HG03064 (cell line): ENCODE measurements around the gene SCARB1.

Experiments used
- ATAC-seq: cut with Tn5 transposase; IDR thresholded peaks from one replicate; pipeline ENCODE4 v1.9.1; 2021; ENCODE audit warnings: low read depth; ENCODE audit not compliant: unreplicated experiment

Gene SCARB1

GRCh38 chr12:124865728-124866127 is 2.1 kb upstream of the SCARB1 start:
- ATAC-seq: no peak

DNA sequence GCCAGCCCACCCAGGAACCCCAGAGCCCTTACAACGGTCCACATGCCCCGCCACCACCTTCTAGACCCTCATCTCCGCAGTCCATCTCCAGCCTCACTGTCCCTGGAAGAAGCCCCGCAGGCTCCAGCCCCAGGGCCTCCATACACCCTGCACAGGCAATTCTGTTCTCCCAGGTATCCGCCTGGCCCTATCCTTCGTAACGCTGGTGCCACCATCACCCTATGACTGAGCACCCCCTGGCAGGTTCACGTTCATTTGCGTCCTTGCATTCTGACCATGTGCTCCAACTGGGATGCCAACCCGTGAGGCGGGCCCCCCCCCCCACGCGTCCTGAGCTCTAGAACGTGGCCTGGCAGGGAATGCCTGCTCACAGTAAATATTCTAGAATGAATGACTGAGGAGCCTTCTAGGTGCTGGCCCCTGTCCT is 675 bp upstream of the SCARB1 start:
- ATAC-seq: no peak

- ATAC-seq: peak; percentile 37
Measured at GRCh38 chr12:124862768-124863415, 772 bp downstream of the SCARB1 start.

DNA sequence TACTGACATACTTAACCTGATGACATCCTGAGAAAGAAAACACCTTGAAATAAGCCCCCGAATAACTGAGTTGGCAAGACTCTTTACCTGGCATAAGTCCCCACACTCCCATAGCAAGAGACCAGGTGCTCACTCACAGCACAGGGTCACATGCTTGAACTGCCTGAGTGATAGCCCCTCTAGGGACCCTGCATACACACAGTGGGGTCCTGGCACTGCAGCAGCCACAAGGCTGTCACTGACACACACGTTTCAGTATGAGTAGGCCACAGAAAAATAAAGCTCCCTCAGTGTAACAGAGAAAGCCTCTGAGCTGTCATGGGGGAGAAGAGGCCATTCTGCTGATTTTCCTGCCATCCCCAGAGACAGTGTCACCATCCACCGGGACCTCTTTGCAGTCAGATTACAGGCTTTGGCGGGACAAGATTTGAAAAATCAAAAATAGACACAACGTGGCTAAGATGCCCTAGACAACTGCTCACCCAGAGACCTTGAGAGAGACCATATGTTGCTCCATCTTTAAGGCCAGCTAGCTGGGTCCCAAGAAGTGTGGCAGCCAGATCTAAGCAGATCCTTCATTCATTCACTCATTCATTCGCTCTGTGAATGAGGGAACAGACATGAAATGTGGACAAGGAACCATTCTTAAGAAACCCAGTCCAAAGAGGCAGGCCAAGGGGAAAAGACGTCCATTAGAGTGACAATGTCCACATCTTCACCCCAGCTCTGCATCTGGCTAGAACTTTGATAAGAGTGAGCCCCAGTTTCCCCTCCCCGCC is 1.6 kb downstream of the SCARB1 start:
- ATAC-seq: no peak

DNA sequence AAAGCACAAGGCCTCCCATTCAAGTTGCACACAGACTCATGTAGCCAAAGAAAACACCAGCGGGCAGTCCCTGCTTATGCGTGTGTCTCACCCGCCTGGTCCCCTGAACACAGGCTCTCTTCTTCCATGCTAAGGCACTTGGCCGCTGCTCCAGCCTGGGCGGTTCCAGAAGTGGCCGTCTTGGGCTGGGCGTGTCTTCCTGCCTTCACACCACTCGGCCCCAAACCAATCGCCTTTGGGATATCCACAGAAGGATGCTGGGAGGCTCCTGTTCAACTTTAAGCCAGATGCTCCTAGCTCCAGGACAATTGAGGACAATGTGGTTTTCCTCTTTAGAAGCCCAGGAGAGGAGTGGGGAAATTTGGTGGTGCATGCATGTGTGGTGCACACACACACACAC is 2.2 kb downstream of the SCARB1 start:
- no peak for ATAC-seq

GRCh38 chr12:124857921-124858461 is 5.7 kb downstream of the SCARB1 start:
- ATAC-seq: no peak

- ATAC-seq: no peak
Measured at GRCh38 chr12:124856842-124857178, 6.9 kb downstream of the SCARB1 start.

DNA sequence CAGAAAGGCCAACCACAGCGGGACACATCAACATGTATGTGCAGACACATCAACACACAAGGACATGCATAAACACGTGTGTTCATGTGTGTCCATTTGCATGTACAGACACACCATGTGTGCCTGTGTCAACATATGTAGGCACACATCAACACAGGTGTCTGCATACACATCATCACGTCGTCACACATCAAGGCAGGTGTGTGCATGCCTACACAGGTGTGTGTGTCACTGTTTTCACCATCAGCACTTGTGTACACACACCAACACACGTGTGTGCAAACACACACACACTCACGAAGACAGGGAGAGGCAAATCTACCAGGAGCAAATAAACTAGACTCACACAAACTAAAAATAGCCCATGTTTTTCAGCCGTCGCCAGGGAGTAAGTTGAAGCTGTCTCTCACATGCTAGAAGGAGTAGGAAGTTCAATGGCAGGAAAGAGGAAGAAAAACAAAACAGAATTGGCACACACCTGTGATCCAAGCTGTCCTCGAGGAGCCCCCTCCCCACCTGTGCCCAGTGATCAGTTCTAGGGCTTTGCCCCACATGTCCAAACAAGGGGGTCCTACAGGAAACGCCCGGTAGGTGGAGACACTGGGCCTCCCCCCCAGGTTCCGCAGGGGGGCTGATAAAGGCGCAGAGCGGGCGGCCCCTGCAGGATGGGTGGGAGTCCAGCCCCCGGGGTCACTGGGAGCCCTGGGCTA is 7.4 kb downstream of the SCARB1 start:
- ATAC-seq: no peak

DNA sequence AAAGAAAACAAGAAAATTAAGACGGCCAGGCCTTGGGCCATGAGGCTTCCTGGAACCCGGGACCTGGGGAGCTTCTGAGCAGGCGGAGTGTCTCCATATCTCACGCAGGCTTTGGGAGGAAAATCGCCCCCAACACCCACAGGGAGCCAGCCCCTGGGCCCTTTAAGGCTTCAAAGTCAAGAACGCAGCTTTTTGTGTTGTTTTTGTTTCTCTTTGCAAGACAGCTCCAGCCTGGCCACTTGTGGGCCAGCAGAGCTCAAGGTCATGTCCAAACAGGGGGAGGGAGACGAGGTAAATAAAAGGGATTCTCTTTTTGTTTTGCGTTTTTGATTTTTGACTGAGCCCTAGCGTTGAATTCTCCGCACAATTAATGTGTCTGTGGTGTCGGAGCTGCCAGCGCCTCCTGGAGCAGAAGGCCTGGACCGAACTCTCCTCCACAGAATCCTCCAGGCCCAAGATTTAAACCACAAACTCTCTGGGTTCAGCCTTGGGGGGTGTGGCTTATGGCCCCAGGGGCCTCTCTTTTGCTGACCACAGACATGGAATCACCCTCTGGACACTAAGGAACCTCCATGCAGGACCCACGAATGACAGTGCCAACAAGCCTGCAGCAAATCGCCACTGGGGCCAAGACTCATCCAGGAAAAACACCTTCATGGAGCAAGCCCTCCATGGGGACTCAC is 8.2 kb downstream of the SCARB1 start:
- no peak for ATAC-seq

DNA sequence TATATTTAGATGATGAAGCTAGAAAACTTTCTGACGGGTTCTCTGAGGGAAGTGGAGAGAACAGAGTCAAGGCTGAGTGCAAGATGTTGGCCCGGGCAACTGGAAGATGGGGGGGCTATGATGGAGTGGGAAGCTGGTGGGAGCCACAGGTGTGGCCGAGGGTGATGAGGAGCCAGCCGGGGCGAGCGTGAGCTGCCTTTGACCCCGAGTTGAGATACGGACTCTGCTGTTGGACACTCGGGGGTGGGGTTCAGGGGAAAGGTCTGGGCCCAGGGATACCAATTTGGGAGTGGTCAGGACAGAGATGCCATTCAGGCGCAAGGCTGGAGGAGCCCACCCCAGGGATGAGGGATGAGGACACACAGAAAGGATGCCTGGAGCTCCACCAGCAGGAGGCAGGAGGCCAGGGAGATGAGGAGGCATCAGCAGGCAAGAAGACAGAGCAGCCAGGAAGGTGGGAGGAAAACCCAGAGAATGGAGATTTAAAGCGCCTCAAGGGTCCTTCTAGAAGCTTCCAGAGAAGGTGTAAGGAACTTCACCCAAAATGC is 9.0 kb downstream of the SCARB1 start:
- ATAC-seq: no peak

DNA sequence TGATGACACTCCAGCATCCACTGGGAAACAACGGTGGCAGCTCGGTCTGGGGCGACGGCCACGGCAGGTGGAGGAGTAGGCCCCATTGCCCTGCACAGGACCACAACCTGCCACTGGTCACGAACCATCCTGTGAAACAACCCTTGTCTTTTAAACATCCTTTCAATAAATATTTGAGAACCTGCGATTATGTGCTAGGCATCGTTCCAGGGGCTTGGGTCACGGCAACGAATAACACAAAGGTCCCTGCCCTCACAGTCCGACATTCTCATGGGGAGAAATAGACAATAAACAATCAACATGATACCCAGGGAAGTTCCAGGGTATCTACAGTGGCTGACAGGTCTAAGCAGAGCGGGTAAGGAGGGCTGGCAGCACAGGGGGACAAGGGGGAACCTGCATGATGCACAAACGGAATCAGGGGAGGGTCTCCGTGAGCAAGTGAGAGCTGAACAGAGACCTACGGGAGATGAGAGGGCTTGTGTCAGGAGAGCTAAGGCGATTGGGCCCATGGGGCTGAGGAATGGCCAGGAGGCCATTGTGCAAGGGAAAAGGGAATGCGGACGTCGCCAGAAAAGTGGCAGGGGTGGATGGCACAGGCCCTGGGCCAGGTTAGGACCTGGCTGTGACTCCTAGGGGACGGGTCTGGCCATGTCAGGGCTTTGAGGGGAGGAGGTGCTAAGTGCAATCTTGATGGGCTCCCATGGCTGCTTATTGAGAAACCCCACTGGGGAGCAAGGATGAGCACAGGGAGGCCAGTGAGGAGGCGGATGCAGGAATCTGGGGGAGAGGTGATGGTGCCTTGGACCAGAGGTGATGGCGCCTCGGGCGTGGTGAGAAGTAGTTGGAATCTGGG is 9.7 kb downstream of the SCARB1 start:
- ATAC-seq: no peak

- ATAC-seq: no peak
Measured at GRCh38 chr12:124852911-124853427, 10.7 kb downstream of the SCARB1 start.

- ATAC-seq: no peak
Measured at GRCh38 chr12:124852329-124852831, 11.3 kb downstream of the SCARB1 start.

GRCh38 chr12:124851342-124851741 is 12.3 kb downstream of the SCARB1 start:
- ATAC-seq: no peak

DNA sequence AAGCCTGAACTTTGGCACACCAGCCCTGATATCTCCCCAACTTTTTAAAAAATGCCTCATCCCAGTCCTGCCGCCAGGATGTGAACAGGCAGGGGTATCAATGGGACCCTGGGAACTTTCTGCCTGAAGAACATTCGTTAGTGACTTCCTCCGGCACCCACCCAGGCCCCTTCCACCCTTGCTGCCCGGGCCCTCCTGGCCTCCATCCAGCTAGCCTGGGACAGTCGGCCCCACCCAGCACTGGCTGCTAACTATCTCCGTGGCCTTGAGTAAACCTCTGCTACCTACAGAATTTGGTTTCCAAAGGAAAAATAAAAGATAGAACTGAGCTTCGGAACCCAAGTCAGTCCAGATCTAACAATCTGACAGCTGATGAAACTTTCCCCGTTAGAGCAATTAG is 14.3 kb downstream of the SCARB1 start:
- no peak for ATAC-seq

DNA sequence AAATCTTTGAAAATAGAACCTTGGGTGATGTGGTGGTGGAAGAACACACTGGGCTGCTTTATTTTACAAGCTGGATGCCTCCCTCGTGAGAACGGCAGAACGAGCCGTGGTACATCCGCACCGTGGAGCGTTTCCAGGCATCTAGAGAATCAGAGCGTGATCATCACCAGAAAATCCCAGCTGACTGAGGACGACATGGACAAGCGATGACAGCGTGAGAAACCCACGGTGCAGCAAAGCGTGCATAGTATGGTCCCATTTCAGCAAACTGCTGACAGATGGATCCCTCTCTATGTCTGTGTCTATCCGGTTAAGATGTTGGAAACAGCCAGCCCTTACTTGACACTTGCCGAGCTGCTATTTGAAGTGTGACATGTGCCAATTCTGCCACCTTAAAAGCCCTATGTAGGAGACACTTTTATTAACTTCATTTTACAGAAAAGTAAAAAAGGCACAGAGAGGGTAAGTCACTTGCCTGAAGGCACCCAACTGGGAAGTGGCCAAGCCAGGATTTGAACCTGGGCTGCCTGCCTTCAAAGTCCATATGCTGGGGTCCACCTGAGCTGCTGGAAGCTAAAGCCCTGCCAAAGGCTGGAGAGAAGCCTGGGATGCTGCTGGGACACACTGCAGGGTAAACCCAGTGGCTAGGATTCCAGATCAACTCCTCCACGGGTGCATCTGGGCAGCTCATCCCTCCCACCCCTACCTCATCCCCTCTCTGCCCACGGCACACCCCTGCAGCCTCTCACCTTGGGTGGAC is 14.9 kb downstream of the SCARB1 start:
- ATAC-seq: no peak

DNA sequence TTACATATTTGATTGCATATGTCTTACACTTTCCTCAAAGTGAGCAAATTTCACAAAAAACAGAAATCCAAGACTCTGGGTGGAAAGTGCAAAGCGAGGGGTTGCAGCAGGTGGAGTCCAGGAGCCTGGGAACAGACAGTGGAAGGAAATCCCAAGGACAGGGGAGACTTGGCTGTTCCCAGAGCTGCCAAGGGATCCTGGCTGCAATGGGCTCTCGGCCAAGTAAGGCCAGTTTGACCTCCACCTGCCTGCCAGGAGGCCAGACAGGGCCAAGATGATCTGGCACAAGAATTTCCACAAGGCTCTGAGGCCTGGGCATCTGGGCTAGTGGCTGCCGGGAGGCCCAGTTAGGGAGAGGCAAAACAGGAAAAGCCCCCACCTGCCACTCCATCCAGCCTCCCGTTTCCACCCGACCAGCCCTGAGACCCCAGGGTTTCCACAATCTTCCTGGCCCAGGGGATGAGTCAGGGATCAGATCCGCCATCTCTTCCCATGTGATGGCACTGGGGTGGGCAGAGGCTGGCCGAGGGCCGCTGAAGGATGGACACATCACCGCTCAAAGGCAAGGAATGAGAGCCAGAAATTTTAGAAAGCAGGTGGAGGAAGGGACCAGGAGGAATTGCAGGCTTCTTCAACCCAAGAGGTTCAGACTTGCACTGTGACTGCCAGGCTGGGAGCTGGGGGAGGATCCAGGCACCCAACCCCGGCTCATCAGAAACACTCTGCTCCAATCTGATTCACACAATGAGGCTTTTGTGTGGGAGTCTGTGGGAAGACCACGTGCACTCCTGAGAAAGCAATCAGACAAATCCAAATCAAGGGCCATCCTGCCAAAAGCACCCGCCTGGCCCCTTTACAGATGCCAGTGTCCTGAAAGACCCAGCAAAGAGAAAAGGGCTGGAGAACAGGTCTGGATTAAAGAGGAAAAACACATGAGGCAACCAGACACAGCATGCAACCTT is 16.3 kb downstream of the SCARB1 start:
- no peak for ATAC-seq
